HCT116 (cell line): ENCODE data around the gene TDP1. TPM values are rescaled to one million over a fixed set of nuclear protein-coding genes. Genes with fewer than 3 reads are reported as not detected.

Source experiments
- ATAC-seq: fragments of 200-7000 bp; cut with Tn5 transposase; 2 replicates; pipeline ENCODE4 v1.9.1; 2020; ENCODE audit warnings: mild to moderate bottlenecking, moderate library complexity
- BruUV-seq: library from RNA; stranded (reverse); fragments of 400-500 nt; replicated peaks from 2 replicates; lab custom pipeline; 2021; lab: Mats Ljungman, UMichigan
- CTCF ChIA-PET: fragments of 300-600 bp; sonication (Branson Sonifier 250); formaldehyde crosslinking; loops from one replicate; lab custom pipeline; 2021; ENCODE audit warnings: antibody characterized with exemption; lab: Charles Lee
- POLR2A ChIA-PET: fragments of 300-600, 350-600 bp; sonication (Branson Sonifier 250); formaldehyde crosslinking; loops from one replicate; lab custom pipeline; 2021; ENCODE audit warnings: antibody characterized with exemption; lab: Charles Lee
- RAD21 ChIA-PET, 2 experiments: fragments of 300-600 bp; sonication (Branson Sonifier 250); formaldehyde crosslinking; loops; one replicate each; lab custom pipeline; 2023; ENCODE audit warnings: low total read pairs in 2 of 2; ENCODE audit not compliant: uncharacterized antibody in 2 of 2, unreplicated experiment in 2 of 2, low non-redundant PET in 1 of 2; lab: Charles Lee
- DNase-seq: peaks from one replicate; pipeline ENCODE4 v3.0.0-alpha.2; 2010; ENCODE audit warnings: low read depth, low spot score
- H2AFZ ChIP-seq: fragments of 200-600 bp; shearing (Covaris generic), sonication (generic); 2 replicates; pipeline ENCODE4 v1.6.1; 2017; ENCODE audit warnings: low read depth, mixed run types, mixed read lengths, antibody characterized with exemption, low read length; ENCODE audit not compliant: poor library complexity, severe bottlenecking
- H3K27ac ChIP-seq: 2 replicates; pipeline ENCODE4 v1.5.1; 2012; ENCODE audit warnings: low read depth, low read length
- H3K27me3 ChIP-seq: fragments of 200-600 bp; sonication (generic); 2 replicates; pipeline ENCODE4 v1.6.1; 2016; ENCODE audit warnings: mixed run types, low read length, mixed read lengths; ENCODE audit not compliant: insufficient read depth
- H3K36me3 ChIP-seq, 2 experiments: fragments of 200-500 bp in 1 of 2; fragments of 200-600 bp in 1 of 2; sonication (Bioruptor generic) in 1 of 2; sonication (generic) in 1 of 2; 2 replicates each; pipeline versions ENCODE4 v1.5.1 to v1.6.1; 2014 to 2016; ENCODE audit warnings: low read length in 2 of 2, inconsistent platforms in 1 of 2, mixed read lengths in 1 of 2, mixed run types in 1 of 2; ENCODE audit not compliant: insufficient read depth in 2 of 2, control insufficient read depth in 1 of 2
- H3K4me1 ChIP-seq, 2 experiments: fragments of 200-600 bp in 1 of 2; sonication (generic) in 1 of 2; 2 replicates each; pipeline versions ENCODE4 v1.5.1 to v1.6.1; 2012 to 2017; ENCODE audit warnings: low read length in 2 of 2, inconsistent platforms in 1 of 2, mild to moderate bottlenecking in 1 of 2, mixed read lengths in 1 of 2, mixed run types in 1 of 2, moderate library complexity in 1 of 2; ENCODE audit not compliant: insufficient read depth in 2 of 2, control insufficient read depth in 1 of 2
- H3K4me2 ChIP-seq: fragments of 200-600 bp; sonication (generic); 2 replicates; pipeline ENCODE4 v1.6.1; 2017; ENCODE audit warnings: mixed run types, low read length, mixed read lengths
- H3K4me3 ChIP-seq, 2 experiments: fragments of 200-600 bp in 1 of 2; sonication (generic) in 1 of 2; replicated peaks in 1 of 2; 2 replicates each; pipeline ENCODE4 v1.5.1; 2011 to 2016; ENCODE audit warnings: low read length in 2 of 2, control low read depth in 1 of 2, low read depth in 1 of 2, mild to moderate bottlenecking in 1 of 2, mixed read lengths in 1 of 2, mixed run types in 1 of 2
- H3K79me2 ChIP-seq: fragments of 200-600 bp; sonication (generic); 2 replicates; pipeline ENCODE4 v1.6.1; 2017; ENCODE audit warnings: mild to moderate bottlenecking, mixed run types, low read length, moderate library complexity, mixed read lengths; ENCODE audit not compliant: insufficient read depth
- H3K9ac ChIP-seq: fragments of 200-600 bp; sonication (generic); 2 replicates; pipeline ENCODE4 v1.6.1; 2016; ENCODE audit warnings: low read length, mixed read lengths
- H3K9me2 ChIP-seq: fragments of 200-600 bp; sonication (generic), shearing (Covaris generic); 2 replicates; pipeline ENCODE4 v1.6.1; 2017; ENCODE audit warnings: mixed run types, mild to moderate bottlenecking, moderate library complexity; ENCODE audit not compliant: insufficient read depth
- H3K9me3 ChIP-seq, 2 experiments: fragments of 200-500 bp in 1 of 2; fragments of 200-600 bp in 1 of 2; sonication (Bioruptor generic) in 1 of 2; sonication (generic) in 1 of 2; 2 replicates each; pipeline ENCODE4 v1.6.1; 2014 to 2017; ENCODE audit warnings: low read length in 2 of 2, mixed read lengths in 2 of 2, inconsistent platforms in 1 of 2, low read depth in 1 of 2, mild to moderate bottlenecking in 1 of 2, mixed run types in 1 of 2, moderate library complexity in 1 of 2; ENCODE audit not compliant: control insufficient read depth in 1 of 2, insufficient read depth in 1 of 2
- H4K20me1 ChIP-seq: fragments of 200-600 bp; sonication (generic), shearing (Covaris generic); 2 replicates; pipeline ENCODE4 v1.6.1; 2017; ENCODE audit warnings: mixed run types, mild to moderate bottlenecking, moderate library complexity; ENCODE audit not compliant: insufficient read depth
- CBX3 ChIP-seq: IDR thresholded peaks from 2 replicates; pipeline ENCODE4 v1.6.1; 2012; ENCODE audit warnings: low read depth
- CEBPB ChIP-seq: IDR thresholded peaks from 2 replicates; pipeline ENCODE4 v1.6.1; 2012; ENCODE audit warnings: low read depth
- EZH2 ChIP-seq: fragments of 200-600 bp; sonication (generic); IDR thresholded peaks from 2 replicates; pipeline ENCODE4 v1.6.1; 2017; ENCODE audit warnings: antibody characterized with exemption, mixed run types
- JUND ChIP-seq: IDR thresholded peaks from 2 replicates; pipeline ENCODE4 v1.6.1; 2012
- POLR2A ChIP-seq: IDR thresholded peaks from 2 replicates; pipeline ENCODE4 v1.7.0; 2011; ENCODE audit warnings: borderline replicate concordance; ENCODE audit not compliant: insufficient read depth, insufficient read length; ENCODE audit errors: extremely low read depth
- SIN3A ChIP-seq: IDR thresholded peaks from 2 replicates; pipeline ENCODE4 v1.6.1; 2012; ENCODE audit warnings: low read depth
- SP1 ChIP-seq: IDR thresholded peaks from 2 replicates; pipeline ENCODE4 v1.6.1; 2012; ENCODE audit warnings: low read depth
- SRF ChIP-seq: IDR thresholded peaks from 2 replicates; pipeline ENCODE4 v1.6.1; 2012; ENCODE audit warnings: low read depth
- TCF7L2 ChIP-seq: IDR thresholded peaks from 2 replicates; pipeline ENCODE4 v1.7.0; 2011; ENCODE audit warnings: borderline replicate concordance, inconsistent platforms; ENCODE audit not compliant: insufficient read depth, insufficient read length; ENCODE audit errors: extremely low read depth
- ZFX ChIP-seq: fragments of 450-650 bp; IDR thresholded peaks from 2 replicates; pipeline ENCODE4 v1.6.1; 2017
- ZNF274 ChIP-seq: fragments of 200-500 bp; sonication (Bioruptor generic); IDR thresholded peaks from 2 replicates; pipeline ENCODE4 v1.6.1; 2014; ENCODE audit warnings: mild to moderate bottlenecking, low read depth, low read length, inconsistent platforms
- intact Hi-C: fragments of 100-400 bp; cut with micrococcal nuclease; formaldehyde crosslinking; loops from 2 replicates; pipeline ENCODE4 v1.10.0; 2022
- total RNA-seq: library from RNA; stranded (reverse); gene quantifications from one replicate; pipeline ENCODE4 v1.2.1, GENCODE V29; 2021; ENCODE audit not compliant: unreplicated experiment
- TF ChIP-seq, protein P1 (sequence below): IDR thresholded peaks from 2 replicates; pipeline ENCODE4 v1.6.1; 2012; ENCODE audit warnings: low read depth
- TF ChIP-seq, protein P2 (sequence below): IDR thresholded peaks from 2 replicates; pipeline ENCODE4 v1.6.1; 2012
- TF ChIP-seq, protein P3 (sequence below), 3 experiments: fragments of 200-600 bp in 1 of 3; sonication (generic) in 1 of 3; IDR thresholded peaks in 2 of 3; conservative IDR thresholded peaks in 1 of 3; 2 replicates each; pipeline ENCODE4 v1.5.1; 2012 to 2017; ENCODE audit warnings: low read depth in 2 of 3, low read length in 2 of 3, antibody characterized with exemption in 1 of 3, borderline replicate concordance in 1 of 3, control low read depth in 1 of 3, mild to moderate bottlenecking in 1 of 3, mixed read lengths in 1 of 3, mixed run types in 1 of 3, moderate library complexity in 1 of 3; ENCODE audit not compliant: insufficient read depth in 1 of 3
- TF ChIP-seq, protein P4 (sequence below): IDR thresholded peaks from 2 replicates; pipeline ENCODE4 v1.6.1; 2012

The TDP1 gene
- total RNA-seq, 1 experiment from 2014 or later, result 37.1 TPM

DNA sequence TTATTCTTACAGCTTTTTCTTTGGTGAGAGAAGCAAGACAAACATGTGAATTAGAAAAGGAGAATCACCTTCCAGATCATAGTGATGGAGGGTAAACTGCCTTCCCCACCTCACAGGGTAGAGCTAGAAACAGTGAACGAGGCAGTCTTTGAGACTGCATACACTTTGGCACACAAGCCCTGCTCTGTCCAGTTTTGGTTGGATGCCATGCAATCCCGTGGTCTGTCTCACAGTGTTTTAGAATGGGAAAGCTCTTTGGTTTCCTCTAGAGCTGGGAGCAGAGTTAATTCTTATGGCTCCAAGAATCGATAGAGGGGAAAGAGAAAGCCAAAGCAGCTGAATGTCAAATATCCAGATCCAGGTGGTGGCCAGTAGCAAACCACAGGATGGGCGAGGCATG, 21.9 kb downstream of the TDP1 start (continued):
- no peak for TF ChIP-seq POLR2A

DNA sequence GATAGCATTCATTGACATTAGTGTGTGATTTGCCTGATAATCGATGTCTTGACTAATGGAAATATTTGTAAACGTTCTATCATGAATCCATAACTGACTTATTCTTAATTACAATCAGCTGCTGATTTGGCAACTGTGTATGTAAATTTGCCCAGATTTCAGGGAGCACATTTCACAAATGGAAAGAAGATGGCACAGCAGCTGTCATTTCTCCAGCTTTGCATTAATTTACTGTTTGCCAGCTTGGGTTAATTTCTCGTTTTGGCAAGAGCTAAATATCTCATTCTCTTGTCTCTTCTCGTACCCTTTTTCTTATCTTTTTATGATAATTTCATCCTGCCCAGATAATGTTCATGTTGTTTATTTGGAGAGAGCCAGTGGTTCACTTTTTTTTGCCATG, 22.9 kb downstream of the TDP1 start:
- intact Hi-C loops, result no loop called here
- RAD21 ChIA-PET, result no interaction called here
- BruUV-seq, result no TSS peak
- Histone ChIP-seq H2AFZ (no peak overlapping the region), H4K20me1 (no peaks in the 10 kb centered on the region), H3K9me3 (no peaks in the 10 kb centered on the region), H3K36me3 (peaks cover 14 to 28% of the 10 kb centered on the region in 2 experiments), H3K4me2 (no peak overlapping the region), H3K79me2 (no peaks in the 10 kb centered on the region), H3K9ac (no peak overlapping the region), H3K9me2 (no peaks in the 10 kb centered on the region), H3K27ac (no peak overlapping the region), H3K4me1 (no peaks in the 10 kb centered on the region), H3K27me3 (no peaks in the 10 kb centered on the region), H3K4me3 (no peak overlapping the region)
- DNase-seq, result no peak
- CTCF ChIA-PET, result no interaction called here
- ATAC-seq, result no peak
- POLR2A ChIA-PET, result no interaction called here
- TF ChIP-seq, protein P1, sequence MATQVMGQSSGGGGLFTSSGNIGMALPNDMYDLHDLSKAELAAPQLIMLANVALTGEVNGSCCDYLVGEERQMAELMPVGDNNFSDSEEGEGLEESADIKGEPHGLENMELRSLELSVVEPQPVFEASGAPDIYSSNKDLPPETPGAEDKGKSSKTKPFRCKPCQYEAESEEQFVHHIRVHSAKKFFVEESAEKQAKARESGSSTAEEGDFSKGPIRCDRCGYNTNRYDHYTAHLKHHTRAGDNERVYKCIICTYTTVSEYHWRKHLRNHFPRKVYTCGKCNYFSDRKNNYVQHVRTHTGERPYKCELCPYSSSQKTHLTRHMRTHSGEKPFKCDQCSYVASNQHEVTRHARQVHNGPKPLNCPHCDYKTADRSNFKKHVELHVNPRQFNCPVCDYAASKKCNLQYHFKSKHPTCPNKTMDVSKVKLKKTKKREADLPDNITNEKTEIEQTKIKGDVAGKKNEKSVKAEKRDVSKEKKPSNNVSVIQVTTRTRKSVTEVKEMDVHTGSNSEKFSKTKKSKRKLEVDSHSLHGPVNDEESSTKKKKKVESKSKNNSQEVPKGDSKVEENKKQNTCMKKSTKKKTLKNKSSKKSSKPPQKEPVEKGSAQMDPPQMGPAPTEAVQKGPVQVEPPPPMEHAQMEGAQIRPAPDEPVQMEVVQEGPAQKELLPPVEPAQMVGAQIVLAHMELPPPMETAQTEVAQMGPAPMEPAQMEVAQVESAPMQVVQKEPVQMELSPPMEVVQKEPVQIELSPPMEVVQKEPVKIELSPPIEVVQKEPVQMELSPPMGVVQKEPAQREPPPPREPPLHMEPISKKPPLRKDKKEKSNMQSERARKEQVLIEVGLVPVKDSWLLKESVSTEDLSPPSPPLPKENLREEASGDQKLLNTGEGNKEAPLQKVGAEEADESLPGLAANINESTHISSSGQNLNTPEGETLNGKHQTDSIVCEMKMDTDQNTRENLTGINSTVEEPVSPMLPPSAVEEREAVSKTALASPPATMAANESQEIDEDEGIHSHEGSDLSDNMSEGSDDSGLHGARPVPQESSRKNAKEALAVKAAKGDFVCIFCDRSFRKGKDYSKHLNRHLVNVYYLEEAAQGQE, result no peak
- no peak for TF ChIP-seq EZH2
- TF ChIP-seq TCF7L2, result no peak
- TF ChIP-seq, protein P2, sequence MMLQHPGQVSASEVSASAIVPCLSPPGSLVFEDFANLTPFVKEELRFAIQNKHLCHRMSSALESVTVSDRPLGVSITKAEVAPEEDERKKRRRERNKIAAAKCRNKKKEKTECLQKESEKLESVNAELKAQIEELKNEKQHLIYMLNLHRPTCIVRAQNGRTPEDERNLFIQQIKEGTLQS, result no peak
- TF ChIP-seq CEBPB, result no peak
- TF ChIP-seq SIN3A, result no peak
- TF ChIP-seq, protein P3, sequence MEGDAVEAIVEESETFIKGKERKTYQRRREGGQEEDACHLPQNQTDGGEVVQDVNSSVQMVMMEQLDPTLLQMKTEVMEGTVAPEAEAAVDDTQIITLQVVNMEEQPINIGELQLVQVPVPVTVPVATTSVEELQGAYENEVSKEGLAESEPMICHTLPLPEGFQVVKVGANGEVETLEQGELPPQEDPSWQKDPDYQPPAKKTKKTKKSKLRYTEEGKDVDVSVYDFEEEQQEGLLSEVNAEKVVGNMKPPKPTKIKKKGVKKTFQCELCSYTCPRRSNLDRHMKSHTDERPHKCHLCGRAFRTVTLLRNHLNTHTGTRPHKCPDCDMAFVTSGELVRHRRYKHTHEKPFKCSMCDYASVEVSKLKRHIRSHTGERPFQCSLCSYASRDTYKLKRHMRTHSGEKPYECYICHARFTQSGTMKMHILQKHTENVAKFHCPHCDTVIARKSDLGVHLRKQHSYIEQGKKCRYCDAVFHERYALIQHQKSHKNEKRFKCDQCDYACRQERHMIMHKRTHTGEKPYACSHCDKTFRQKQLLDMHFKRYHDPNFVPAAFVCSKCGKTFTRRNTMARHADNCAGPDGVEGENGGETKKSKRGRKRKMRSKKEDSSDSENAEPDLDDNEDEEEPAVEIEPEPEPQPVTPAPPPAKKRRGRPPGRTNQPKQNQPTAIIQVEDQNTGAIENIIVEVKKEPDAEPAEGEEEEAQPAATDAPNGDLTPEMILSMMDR (IDR thresholded peaks at IDR 0.05 in 2 of 3, conservative IDR thresholded peaks at IDR 0.05 in 1 of 3; ENCODE audit: borderline replicate concordance in 1 of 3, insufficient read depth in 1 of 3, low read depth in 2 of 3, low read length in 2 of 3), result no peak
- TF ChIP-seq SP1, result no peak
- TF ChIP-seq ZFX, result no peak
- no peak for TF ChIP-seq CBX3
- TF ChIP-seq, protein P4, sequence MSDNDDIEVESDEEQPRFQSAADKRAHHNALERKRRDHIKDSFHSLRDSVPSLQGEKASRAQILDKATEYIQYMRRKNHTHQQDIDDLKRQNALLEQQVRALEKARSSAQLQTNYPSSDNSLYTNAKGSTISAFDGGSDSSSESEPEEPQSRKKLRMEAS, result no peak
- no peak for TF ChIP-seq JUND
- TF ChIP-seq ZNF274, result no peak
- no peak for TF ChIP-seq POLR2A
- TF ChIP-seq SRF, result no peak
